ENCODE results near the gene ETS2. TPM values are rescaled to one million over a fixed set of nuclear protein-coding genes. Genes with fewer than 3 reads are reported as not detected.

Gene ETS2
- total and polyA plus RNA-seq, 2 of the 8 experiments (the other 6 are each of a cell fraction or from before 2014, with no cell fraction given) = 11.0 to 45.1 TPM

GRCh38 chr21:38843379-38843778, 37.6 kb downstream of the ETS2 start (continued):
- TF ChIP-seq CHD7 (IDR thresholded peaks at IDR 0.05; ENCODE audit: insufficient replicate concordance, low read length) = no peak
